Activated CD4-positive, CD25-positive, alpha-beta regulatory T cell treated with anti-CD3 and anti-CD28 coated beads, Interleukin-2, amount 50 U/mL, for 24 hours (primary cell): Measurements from ENCODE around the gene ELOVL7.
"Not testable (repeated sequence)": the region's sequence is repeated elsewhere in the genome, so short reads cannot be mapped to it uniquely, and the experiment has no call there.

ENCODE experiments used
- ATAC-seq, 2 donors: fragments of 150-1000 bp; cut with Tn5 transposase; one replicate each; pipeline ENCODE4 v1.10.0; 2021; ENCODE audit warnings: mild to moderate bottlenecking in 1 of 2, moderate library complexity in 1 of 2

The ELOVL7 gene

GRCh38 chr5:60792438-60792837, 51.6 kb downstream of the ELOVL7 start:
- no peak for ATAC-seq

GRCh38 chr5:60789551-60789950, 54.5 kb downstream of the ELOVL7 start:
- ATAC-seq = no peak

- ATAC-seq = no peak
These were observed 55.1 kb downstream of the ELOVL7 start for GRCh38 chr5:60788863-60789513.

GRCh38 chr5:60779466-60779865, 64.6 kb downstream of the ELOVL7 start:
- no peak for ATAC-seq

GRCh38 chr5:60776343-60776742, 67.7 kb downstream of the ELOVL7 start:
- ATAC-seq = no peak

GRCh38 chr5:60765019-60765709, 78.9 kb downstream of the ELOVL7 start:
- no peak for ATAC-seq

- ATAC-seq = no peak
These were observed 81.0 kb downstream of the ELOVL7 start for GRCh38 chr5:60763061-60763460.

GRCh38 chr5:60754495-60754894, 89.6 kb downstream of the ELOVL7 start:
- no peak for ATAC-seq

- no peak for ATAC-seq
These were observed 99.4 kb downstream of the ELOVL7 start for GRCh38 chr5:60744682-60745081.

GRCh38 chr5:60743511-60744314, 100.4 kb downstream of the ELOVL7 start:
- no peak for ATAC-seq

- no peak for ATAC-seq
These were observed 103.7 kb downstream of the ELOVL7 start for GRCh38 chr5:60740322-60740721.

- ATAC-seq = no peak
These were observed 105.1 kb downstream of the ELOVL7 start for GRCh38 chr5:60738933-60739332.

GRCh38 chr5:60738461-60738860, 105.6 kb downstream of the ELOVL7 start:
- ATAC-seq = no peak

- not testable (repeated sequence) for ATAC-seq
These were observed 113.2 kb downstream of the ELOVL7 start for GRCh38 chr5:60730858-60731257.

GRCh38 chr5:60727033-60727679, 116.9 kb downstream of the ELOVL7 start:
- no peak for ATAC-seq

- ATAC-seq = no peak
These were observed 119.9 kb downstream of the ELOVL7 start for GRCh38 chr5:60724126-60724525.

GRCh38 chr5:60722416-60722815, 121.7 kb downstream of the ELOVL7 start:
- ATAC-seq = no peak

- no peak for ATAC-seq
These were observed 124.7 kb downstream of the ELOVL7 start for GRCh38 chr5:60719329-60719728.

- no peak for ATAC-seq
These were observed 125.7 kb downstream of the ELOVL7 start for GRCh38 chr5:60718166-60718892.

GRCh38 chr5:60715201-60715928, 128.7 kb downstream of the ELOVL7 start:
- ATAC-seq = not testable (repeated sequence)

GRCh38 chr5:60712950-60713349, 131.1 kb downstream of the ELOVL7 start:
- no peak for ATAC-seq

- ATAC-seq = not testable (repeated sequence)
These were observed 132.2 kb downstream of the ELOVL7 start for GRCh38 chr5:60711892-60712291.
